HG02973 (cell line): ENCODE results near the gene ADCY2.

ENCODE experiments used
- ATAC-seq: cut with Tn5 transposase; IDR thresholded peaks from one replicate; pipeline ENCODE4 v1.9.1; 2021; ENCODE audit warnings: moderate library complexity; ENCODE audit not compliant: unreplicated experiment

The ADCY2 gene

DNA sequence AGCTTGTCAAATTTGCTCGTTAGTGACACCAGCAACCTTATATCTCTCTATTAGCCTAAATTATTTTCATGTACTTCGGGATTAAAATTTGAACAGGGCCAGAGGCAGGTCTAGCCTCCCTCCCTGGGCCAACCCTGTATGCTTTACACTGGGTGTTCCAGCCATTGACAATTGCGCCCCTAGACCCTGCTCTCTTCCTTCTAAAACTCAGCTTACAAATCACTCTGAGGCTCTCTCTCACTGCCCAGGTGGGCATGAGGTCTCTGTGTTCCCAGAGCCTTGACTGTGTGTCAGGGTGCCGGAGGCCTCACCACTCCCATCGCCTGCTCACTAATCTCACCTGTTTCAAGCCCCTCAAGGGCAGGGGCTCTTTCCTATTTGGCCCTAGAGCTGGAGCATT, 461.4 kb downstream of the ADCY2 start:
- ATAC-seq = no peak

DNA sequence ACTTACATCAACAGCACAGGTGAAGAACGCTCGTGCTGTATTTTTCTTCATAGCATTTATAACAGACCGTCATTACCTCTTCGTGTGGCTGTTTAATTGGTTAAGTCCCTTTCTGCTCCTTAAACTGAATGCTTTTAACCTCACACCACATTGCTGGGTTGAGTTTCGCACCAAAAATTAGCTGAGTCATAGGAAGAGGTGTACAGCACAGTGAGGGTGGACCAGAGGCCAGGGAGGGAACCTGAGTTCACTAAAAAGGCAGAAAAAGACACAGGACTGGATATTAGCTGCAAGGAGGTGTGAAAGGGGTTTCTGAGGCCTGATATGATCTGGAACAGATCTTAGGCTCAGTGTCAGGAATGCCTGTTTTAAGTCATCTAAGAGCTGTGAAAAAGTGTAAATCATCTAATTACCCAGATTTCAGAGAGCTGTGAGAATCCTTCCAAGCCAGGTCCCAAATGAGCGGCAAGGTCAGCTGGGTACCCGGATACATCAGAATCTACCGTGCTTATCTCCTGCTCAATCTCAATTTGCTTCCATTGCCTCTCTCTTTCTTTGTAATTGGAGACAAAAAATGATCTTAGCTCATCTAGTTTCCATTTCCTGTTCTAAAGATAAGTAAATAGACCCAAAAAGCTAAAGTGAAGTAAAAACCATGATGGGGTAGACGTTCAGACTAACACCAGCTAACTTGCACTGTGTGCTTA, 462.1 kb downstream of the ADCY2 start:
- no peak for ATAC-seq

- no peak for ATAC-seq
Observed at GRCh38 chr5:7866196-7866595, 470.3 kb downstream of the ADCY2 start.

- no peak for ATAC-seq
Observed at GRCh38 chr5:7867260-7867659, 471.3 kb downstream of the ADCY2 start.

GRCh38 chr5:7868427-7868772, 472.5 kb downstream of the ADCY2 start:
- ATAC-seq = no peak

GRCh38 chr5:7868773-7869473, 473.0 kb downstream of the ADCY2 start, which contains the start of the genes FASTKD3 and MTRR:
Gene FASTKD3, minus strand, starts transcription at chr5:7869031. Its CDS starts 948 bp downstream, at chr5:7868083.
Gene MTRR, plus strand, starts transcription at chr5:7869148. Its CDS starts 1,647 bp downstream, at chr5:7870795.
- ATAC-seq = peak; percentile 96

GRCh38 chr5:7869474-7870136, 473.7 kb downstream of the ADCY2 start:
- ATAC-seq = peak; percentile 26

- peak; percentile 30 for ATAC-seq
Observed at GRCh38 chr5:7871653-7872052, 475.7 kb downstream of the ADCY2 start.

DNA sequence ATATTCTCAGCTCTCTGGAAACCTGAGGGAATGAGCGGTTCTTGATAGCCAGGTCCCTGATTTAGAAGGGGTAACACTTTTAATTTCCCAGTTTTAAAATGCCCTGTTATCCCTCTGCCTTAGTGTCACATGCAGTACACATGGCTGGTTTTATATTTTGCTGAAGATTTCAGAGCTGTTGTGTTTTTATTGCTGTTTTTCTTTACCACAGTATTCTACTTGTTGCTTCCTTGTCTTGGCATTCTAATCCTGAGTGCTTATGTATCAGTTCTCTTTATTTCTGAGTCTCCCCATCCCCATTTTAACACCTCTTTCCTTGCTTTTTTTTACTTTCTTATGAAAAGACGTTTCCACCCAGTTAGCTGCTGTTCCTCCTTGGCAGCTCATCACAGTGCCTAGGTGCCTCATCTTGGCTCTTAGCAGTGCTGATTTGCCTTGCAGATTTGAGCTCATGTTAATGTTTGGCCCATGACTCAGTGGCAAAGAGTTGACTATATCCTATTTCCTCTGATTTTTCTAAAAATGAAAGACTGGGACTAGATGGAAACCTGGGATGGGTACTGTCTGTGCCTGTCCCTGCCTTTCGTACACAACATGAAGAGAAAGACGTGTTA, 476.7 kb downstream of the ADCY2 start:
- ATAC-seq = no peak

- no peak for ATAC-seq
Observed at GRCh38 chr5:7873216-7873615, 477.3 kb downstream of the ADCY2 start.

DNA sequence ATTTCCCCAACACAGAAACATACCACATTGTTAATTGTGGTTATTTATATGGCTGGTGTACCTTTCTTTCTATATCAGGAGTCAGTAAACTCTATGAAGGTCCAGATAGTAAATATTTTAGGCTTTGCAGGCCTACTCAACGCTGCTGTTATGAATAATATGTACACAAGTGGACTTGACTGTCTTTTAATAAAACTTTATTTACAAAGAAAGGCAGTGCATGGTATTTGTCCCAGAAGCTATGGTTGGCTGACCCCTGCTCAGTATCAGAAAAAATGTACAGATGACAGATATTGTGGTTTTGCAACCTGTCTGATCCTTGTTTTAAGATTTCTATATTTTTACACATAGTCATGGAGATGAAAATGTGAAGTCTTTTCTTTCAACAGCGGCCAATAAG, 478.7 kb downstream of the ADCY2 start:
- no peak for ATAC-seq

GRCh38 chr5:7875151-7875550, 479.2 kb downstream of the ADCY2 start:
- no peak for ATAC-seq

GRCh38 chr5:7876867-7877266, 480.9 kb downstream of the ADCY2 start:
- peak; percentile 69 for ATAC-seq

- ATAC-seq = no peak
Observed at GRCh38 chr5:7877851-7878250, 481.9 kb downstream of the ADCY2 start.

- peak; percentile 96 for ATAC-seq
Observed at GRCh38 chr5:7878381-7878873, 482.5 kb downstream of the ADCY2 start.
